ENCODE data around the gene KIF1B.
"Not testable (repeated sequence)": the region's sequence is repeated elsewhere in the genome, so short reads cannot be mapped to it uniquely, and the experiment has no call there.

KIF1B gene

GRCh38 chr1:10195570-10195969 is 14.8 kb upstream of the KIF1B start:
- H3K4me3 ChIP-seq (ENCODE audit: low read length): no peak overlapping the region
- H3K9me3 ChIP-seq (ENCODE audit: control insufficient read depth, insufficient read depth, low read length): no peaks in the 10 kb centered on the region
- DNase-seq (ENCODE audit: low read depth, low spot score): no peak
- no peak overlapping the region for H3K27ac ChIP-seq (ENCODE audit: low read length)
- H3K4me1 ChIP-seq (ENCODE audit: control insufficient read depth, insufficient read depth, low read length): no peaks in the 10 kb centered on the region
- H3K27me3 ChIP-seq (ENCODE audit: control insufficient read depth, insufficient read depth, low read length): no peaks in the 10 kb centered on the region
- no CpG with 5 or more reads among the region's 6 CpGs for WGBS (ENCODE audit: insufficient coverage, insufficient read length)
- H3K36me3 ChIP-seq (ENCODE audit: control insufficient read depth, insufficient read depth, low read length): no peaks in the 10 kb centered on the region

- no peaks in the 10 kb centered on the region for H3K27me3 ChIP-seq (ENCODE audit: control insufficient read depth, insufficient read depth, low read length)
- no peak for DNase-seq (ENCODE audit: low read depth, low spot score)
- no peak overlapping the region for H3K27ac ChIP-seq (ENCODE audit: low read length)
- no peaks in the 10 kb centered on the region for H3K9me3 ChIP-seq (ENCODE audit: control insufficient read depth, insufficient read depth, low read length)
- H3K4me3 ChIP-seq (ENCODE audit: low read length): no peak overlapping the region
- no peaks in the 10 kb centered on the region for H3K4me1 ChIP-seq (ENCODE audit: control insufficient read depth, insufficient read depth, low read length)
- no CpG with 5 or more reads among the region's 3 CpGs for WGBS (ENCODE audit: insufficient coverage, insufficient read length)
- H3K36me3 ChIP-seq (ENCODE audit: control insufficient read depth, insufficient read depth, low read length): no peaks in the 10 kb centered on the region
Observed at GRCh38 chr1:10196976-10197375, 13.4 kb upstream of the KIF1B start.

GRCh38 chr1:10200620-10201019 is 9.8 kb upstream of the KIF1B start:
- H3K36me3 ChIP-seq (ENCODE audit: control insufficient read depth, insufficient read depth, low read length): no peaks in the 10 kb centered on the region
- no peak overlapping the region for H3K27ac ChIP-seq (ENCODE audit: low read length)
- WGBS (ENCODE audit: insufficient coverage, insufficient read length): no CpG with 5 or more reads among the region's 4 CpGs
- H3K9me3 ChIP-seq (ENCODE audit: control insufficient read depth, insufficient read depth, low read length): no peaks in the 10 kb centered on the region
- no peak overlapping the region for H3K4me3 ChIP-seq (ENCODE audit: low read length)
- no peaks in the 10 kb centered on the region for H3K27me3 ChIP-seq (ENCODE audit: control insufficient read depth, insufficient read depth, low read length)
- H3K4me1 ChIP-seq (ENCODE audit: control insufficient read depth, insufficient read depth, low read length): no peaks in the 10 kb centered on the region
- DNase-seq (ENCODE audit: low read depth, low spot score): no peak

GRCh38 chr1:10204003-10204642 is 6.2 kb upstream of the KIF1B start:
- DNase-seq (ENCODE audit: low read depth, low spot score): no peak
- H3K36me3 ChIP-seq (ENCODE audit: control insufficient read depth, insufficient read depth, low read length): no peaks in the 10 kb centered on the region
- H3K4me3 ChIP-seq (ENCODE audit: low read length): no peak overlapping the region
- H3K4me1 ChIP-seq (ENCODE audit: control insufficient read depth, insufficient read depth, low read length): no peaks in the 10 kb centered on the region
- WGBS (ENCODE audit: insufficient coverage, insufficient read length): no CpG with 5 or more reads among the region's 7 CpGs
- H3K27ac ChIP-seq (ENCODE audit: low read length): no peak overlapping the region
- no peaks in the 10 kb centered on the region for H3K27me3 ChIP-seq (ENCODE audit: control insufficient read depth, insufficient read depth, low read length)
- H3K9me3 ChIP-seq (ENCODE audit: control insufficient read depth, insufficient read depth, low read length): no peaks in the 10 kb centered on the region

- WGBS (ENCODE audit: insufficient coverage, insufficient read length): no CpG with 5 or more reads among the region's 14 CpGs
- not testable (repeated sequence) for H3K27ac ChIP-seq (ENCODE audit: low read length); H3K9me3 ChIP-seq (ENCODE audit: control insufficient read depth, insufficient read depth, low read length); H3K27me3 ChIP-seq (ENCODE audit: control insufficient read depth, insufficient read depth, low read length); H3K4me3 ChIP-seq (ENCODE audit: low read length); DNase-seq (ENCODE audit: low read depth, low spot score); H3K36me3 ChIP-seq (ENCODE audit: control insufficient read depth, insufficient read depth, low read length); H3K4me1 ChIP-seq (ENCODE audit: control insufficient read depth, insufficient read depth, low read length)
Observed at GRCh38 chr1:10205206-10205605, 5.2 kb upstream of the KIF1B start.

GRCh38 chr1:10207810-10208209 is 2.6 kb upstream of the KIF1B start:
- Histone ChIP-seq H3K27ac (ENCODE audit: low read length) (no peak overlapping the region), H3K4me1 (ENCODE audit: control insufficient read depth, insufficient read depth, low read length) (no peaks in the 10 kb centered on the region), H3K36me3 (ENCODE audit: control insufficient read depth, insufficient read depth, low read length) (no peaks in the 10 kb centered on the region), H3K9me3 (ENCODE audit: control insufficient read depth, insufficient read depth, low read length) (no peaks in the 10 kb centered on the region), H3K4me3 (ENCODE audit: low read length) (no peak overlapping the region), H3K27me3 (ENCODE audit: control insufficient read depth, insufficient read depth, low read length) (no peaks in the 10 kb centered on the region)
- no CpG with 5 or more reads among the region's 3 CpGs for WGBS (ENCODE audit: insufficient coverage, insufficient read length)
- no peak for DNase-seq (ENCODE audit: low read depth, low spot score)

GRCh38 chr1:10208537-10208936 is 1.8 kb upstream of the KIF1B start:
- no CpG with 5 or more reads among the region's 11 CpGs for WGBS (ENCODE audit: insufficient coverage, insufficient read length)
- Histone ChIP-seq H3K9me3 (ENCODE audit: control insufficient read depth, insufficient read depth, low read length) (no peaks in the 10 kb centered on the region), H3K4me3 (ENCODE audit: low read length) (no peak overlapping the region), H3K27me3 (ENCODE audit: control insufficient read depth, insufficient read depth, low read length) (no peaks in the 10 kb centered on the region), H3K36me3 (ENCODE audit: control insufficient read depth, insufficient read depth, low read length) (no peaks in the 10 kb centered on the region), H3K27ac (ENCODE audit: low read length) (no peak overlapping the region), H3K4me1 (ENCODE audit: control insufficient read depth, insufficient read depth, low read length) (no peaks in the 10 kb centered on the region)
- DNase-seq (ENCODE audit: low read depth, low spot score): no peak

- no CpG with 5 or more reads among the region's 8 CpGs for WGBS (ENCODE audit: insufficient coverage, insufficient read length)
- Histone ChIP-seq H3K4me3 (ENCODE audit: low read length) (peak overlapping the region; percentile 51; the same call in 1 of the 2 replicates), H3K36me3 (ENCODE audit: control insufficient read depth, insufficient read depth, low read length) (no peaks in the 10 kb centered on the region), H3K27ac (ENCODE audit: low read length) (no peak overlapping the region), H3K9me3 (ENCODE audit: control insufficient read depth, insufficient read depth, low read length) (no peaks in the 10 kb centered on the region), H3K27me3 (ENCODE audit: control insufficient read depth, insufficient read depth, low read length) (no peaks in the 10 kb centered on the region), H3K4me1 (ENCODE audit: control insufficient read depth, insufficient read depth, low read length) (no peaks in the 10 kb centered on the region)
- no peak for DNase-seq (ENCODE audit: low read depth, low spot score)
Observed at GRCh38 chr1:10209590-10209904, 823 bp upstream of the KIF1B start.

GRCh38 chr1:10210841-10211804 is 753 bp downstream of the KIF1B start:
- H3K27me3 ChIP-seq (ENCODE audit: control insufficient read depth, insufficient read depth, low read length): no peaks in the 10 kb centered on the region
- no peak for DNase-seq (ENCODE audit: low read depth, low spot score)
- no CpG with 5 or more reads among the region's 69 CpGs for WGBS (ENCODE audit: insufficient coverage, insufficient read length)
- no peaks in the 10 kb centered on the region for H3K4me1 ChIP-seq (ENCODE audit: control insufficient read depth, insufficient read depth, low read length)
- peak overlapping the region; percentile 99 for H3K4me3 ChIP-seq (ENCODE audit: low read length)
- H3K9me3 ChIP-seq (ENCODE audit: control insufficient read depth, insufficient read depth, low read length): no peaks in the 10 kb centered on the region
- H3K27ac ChIP-seq (ENCODE audit: low read length): no peak overlapping the region
- no peaks in the 10 kb centered on the region for H3K36me3 ChIP-seq (ENCODE audit: control insufficient read depth, insufficient read depth, low read length)

GRCh38 chr1:10211805-10212410 is 1.5 kb downstream of the KIF1B start:
- H3K4me3 ChIP-seq (ENCODE audit: low read length): peak overlapping the region; percentile 99; the same call in 1 of the 2 replicates
- WGBS (ENCODE audit: insufficient coverage, insufficient read length): no CpG with 5 or more reads among the region's 11 CpGs
- H3K27me3 ChIP-seq (ENCODE audit: control insufficient read depth, insufficient read depth, low read length): no peaks in the 10 kb centered on the region
- no peak overlapping the region for H3K27ac ChIP-seq (ENCODE audit: low read length)
- no peaks in the 10 kb centered on the region for H3K36me3 ChIP-seq (ENCODE audit: control insufficient read depth, insufficient read depth, low read length)
- DNase-seq (ENCODE audit: low read depth, low spot score): no peak
- no peaks in the 10 kb centered on the region for H3K9me3 ChIP-seq (ENCODE audit: control insufficient read depth, insufficient read depth, low read length)
- H3K4me1 ChIP-seq (ENCODE audit: control insufficient read depth, insufficient read depth, low read length): no peaks in the 10 kb centered on the region

Measured in iPS DF 6.9 (cell line).